HEK293 (cell line): Measurements from ENCODE around the gene ZKSCAN3.

Experiments used
- CTCF ChIP-seq: fragments of 450-650 bp; formaldehyde crosslinking; IDR thresholded peaks from 2 replicates; pipeline ENCODE4 v1.5.1; 2016; ENCODE audit warnings: missing biosample characterization, missing genetic modification characterization
- KLF17 ChIP-seq: fragments of 450-650 bp; formaldehyde crosslinking; IDR thresholded peaks from 2 replicates; pipeline ENCODE4 v1.5.1; 2016; ENCODE audit warnings: missing biosample characterization, missing genetic modification characterization
- KLF9 ChIP-seq: fragments of 450-650 bp; formaldehyde crosslinking; IDR thresholded peaks from 2 replicates; pipeline ENCODE4 v1.5.1; 2016; ENCODE audit warnings: missing biosample characterization, missing genetic modification characterization, low read depth
- REST ChIP-seq: fragments of 450-650 bp; formaldehyde crosslinking; IDR thresholded peaks from 2 replicates; pipeline ENCODE4 v1.5.1; 2016; ENCODE audit warnings: missing biosample characterization, missing genetic modification characterization
- ZBTB17 ChIP-seq: fragments of 450-650 bp; formaldehyde crosslinking; IDR thresholded peaks from 2 replicates; pipeline ENCODE4 v1.5.1; 2016; ENCODE audit warnings: missing biosample characterization, missing genetic modification characterization
- ZNF133 ChIP-seq: fragments of 450-650 bp; formaldehyde crosslinking; IDR thresholded peaks from 2 replicates; pipeline ENCODE4 v1.5.1; 2016; ENCODE audit warnings: missing biosample characterization, missing genetic modification characterization
- ZNF302 ChIP-seq: fragments of 450-650 bp; formaldehyde crosslinking; IDR thresholded peaks from 2 replicates; pipeline ENCODE4 v1.5.1; 2016; ENCODE audit warnings: missing biosample characterization, missing genetic modification characterization, low read depth
- ZNF311 ChIP-seq: fragments of 450-650 bp; formaldehyde crosslinking; IDR thresholded peaks from 2 replicates; pipeline ENCODE4 v1.5.1; 2017; ENCODE audit warnings: missing biosample characterization, missing genetic modification characterization, borderline replicate concordance
- ZNF560 ChIP-seq: fragments of 450-650 bp; formaldehyde crosslinking; IDR thresholded peaks from 2 replicates; pipeline ENCODE4 v1.5.1; 2017; ENCODE audit warnings: missing biosample characterization, missing genetic modification characterization, borderline replicate concordance
- ZNF707 ChIP-seq: fragments of 450-650 bp; formaldehyde crosslinking; IDR thresholded peaks from 2 replicates; pipeline ENCODE4 v1.5.1; 2016; ENCODE audit warnings: missing biosample characterization, missing genetic modification characterization

GRCh38 chr6:28393912-28394662 is 44.3 kb downstream of the ZKSCAN3 start:
- TF ChIP-seq CTCF (tag by site-specific recombination) (no peak), KLF17 (tag by site-specific recombination) (no peak), ZBTB17 (no peak), ZNF302 (tag by site-specific recombination) (no peak), REST (tag by site-specific recombination) (no peak), ZNF133 (tag by site-specific recombination) (no peak), KLF9 (tag by site-specific recombination) (no peak), ZNF311 (no peak), ZNF707 (tag by site-specific recombination) (no peak), ZNF560 (tag by site-specific recombination) (no peak)
